K562 (cell line): Measurements from ENCODE around the gene SETD7. TPM values are rescaled to one million over a fixed set of nuclear protein-coding genes. Genes with fewer than 3 reads are reported as not detected.
A peak's percentile ranks its signal among the peaks of the same experiment; 100 is the strongest.

Source experiments
- CHCHD3 ChIP-seq: fragments of 250-450 bp; sonication (Bioruptor Pico); IDR thresholded peaks from 2 replicates; pipeline ENCODE4 v2.1.2; 2022; ENCODE audit warnings: mild to moderate bottlenecking
- CHD1 ChIP-seq: fragments of 200-600 bp; sonication (generic); IDR thresholded peaks from one replicate; pipeline ENCODE4 v1.6.1; 2012; ENCODE audit warnings: mild to moderate bottlenecking, moderate library complexity, low read length, inconsistent platforms
- CREB3L1 ChIP-seq: fragments of 450-650 bp; IDR thresholded peaks from 2 replicates; pipeline ENCODE4 v1.6.1; 2014; ENCODE audit warnings: low read depth, mild to moderate bottlenecking, moderate library complexity, borderline replicate concordance
- ELF1 ChIP-seq: fragments of 200-800 bp; sonication (Bioruptor generic); IDR thresholded peaks from 2 replicates; pipeline ENCODE4 v1.6.1; 2016; ENCODE audit warnings: missing genetic modification characterization, missing compliant biosample characterization
- MAFG ChIP-seq: fragments of 450-650 bp; conservative IDR thresholded peaks from 2 replicates; pipeline ENCODE4 v1.6.1; 2016; ENCODE audit warnings: missing genetic modification characterization, missing compliant biosample characterization
- PKNOX1 ChIP-seq: fragments of 450-650 bp; IDR thresholded peaks from 2 replicates; pipeline ENCODE4 v1.6.1; 2016
- REST ChIP-seq, 2 experiments: fragments of 450-650 bp; formaldehyde crosslinking in 1 of 2; IDR thresholded peaks; 2 replicates each; pipeline versions ENCODE4 v1.4.0 to v1.6.1; 2014 to 2020; ENCODE audit warnings: mild to moderate bottlenecking in 2 of 2, borderline replicate concordance in 1 of 2, low read depth in 1 of 2
- TEAD1 ChIP-seq, 2 experiments: fragments of 450-650 bp in 1 of 2; sonication (generic) in 1 of 2; formaldehyde crosslinking; IDR thresholded peaks; 2 replicates each; pipeline versions ENCODE4 v1.4.0 to v1.8.0; 2020 to 2022; ENCODE audit warnings: mild to moderate bottlenecking in 2 of 2, missing genetic modification reagents in 1 of 2
- polyA plus RNA-seq, 8 experiments: library from polyadenylated mRNA; depleted of rRNA in 4 of 8; stranded (reverse) in 5 of 8; unstranded in 3 of 8; fragments of >200 nt; fragmentation: Nextera tagmentation in 2 of 8; fragmentation: Illumina TruSeq in 1 of 8; extraction: Ambion mirVana in 2 of 8; extraction: Trizol in 1 of 8; gene quantifications; 2 replicates each; pipeline versions ENCODE4 v1.2.1 to v1.2.3, GENCODE V29; 2011 to 2014; ENCODE audit warnings: inconsistent platforms in 1 of 8, missing spikeins in 1 of 8
- total RNA-seq, 7 experiments: library from RNA; depleted of rRNA in 6 of 7; stranded (reverse); fragments of >200 nt in 6 of 7; fragmentation: Illumina TruSeq in 2 of 7; extraction: Trizol in 2 of 7; gene quantifications; 2 replicates each; pipeline versions ENCODE4 v1.2.1 to v1.2.3, GENCODE V29; 2011 to 2021; ENCODE audit warnings: low replicate concordance in 1 of 7
- TF ChIP-seq, protein P1 (sequence below), 2 experiments: fragments of 450-650 bp; IDR thresholded peaks; 2 replicates each; pipeline ENCODE4 v1.6.1; 2016
- TF ChIP-seq, protein P2 (sequence below): fragments of 250-450 bp; sonication (Bioruptor Pico); IDR thresholded peaks from 2 replicates; pipeline ENCODE4 v1.5.0; 2020; ENCODE audit warnings: mild to moderate bottlenecking, borderline replicate concordance
- TF ChIP-seq, protein P3 (sequence below): fragments of 450-650 bp; conservative IDR thresholded peaks from 2 replicates; pipeline ENCODE4 v1.6.1; 2016; ENCODE audit warnings: missing genetic modification characterization, low read depth, mild to moderate bottlenecking, missing compliant biosample characterization, moderate library complexity

The SETD7 gene
- total and polyA plus RNA-seq, 9 of the 15 experiments (the other 6 are each of a cell fraction or from before 2014, with no cell fraction given), result 0.37 to 2.4 (median 1.7) TPM

DNA sequence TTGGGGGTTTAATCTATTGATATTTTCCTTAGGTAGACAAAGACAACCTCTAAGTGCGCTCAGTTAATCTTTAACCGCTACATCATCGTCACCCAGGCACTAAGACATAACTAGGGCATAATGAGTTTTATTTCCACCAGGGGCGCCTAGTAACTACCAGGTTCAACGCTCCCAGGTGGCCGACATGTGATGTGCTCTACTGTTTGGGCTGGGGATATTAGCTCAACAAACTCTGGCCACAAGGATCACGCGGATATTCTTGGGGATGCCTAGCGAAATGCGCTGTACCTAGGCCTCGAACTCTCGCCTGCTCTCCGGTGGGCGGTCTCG lies 103.0 kb downstream of the SETD7 start (continued):
- TF ChIP-seq REST (IDR thresholded peaks at IDR 0.05; ENCODE audit: borderline replicate concordance), result peak; percentile 43; the same call in 1 of the 2 replicates
- no peak for TF ChIP-seq REST (CRISPR knock-in tag; IDR thresholded peaks at IDR 0.05; ENCODE audit: low read depth)
- 0 out of 2 replicates have a peak, but pooled peaks have one; percentile 29 for TF ChIP-seq ELF1
- TF ChIP-seq PKNOX1, result no peak
- TF ChIP-seq, protein P1, sequence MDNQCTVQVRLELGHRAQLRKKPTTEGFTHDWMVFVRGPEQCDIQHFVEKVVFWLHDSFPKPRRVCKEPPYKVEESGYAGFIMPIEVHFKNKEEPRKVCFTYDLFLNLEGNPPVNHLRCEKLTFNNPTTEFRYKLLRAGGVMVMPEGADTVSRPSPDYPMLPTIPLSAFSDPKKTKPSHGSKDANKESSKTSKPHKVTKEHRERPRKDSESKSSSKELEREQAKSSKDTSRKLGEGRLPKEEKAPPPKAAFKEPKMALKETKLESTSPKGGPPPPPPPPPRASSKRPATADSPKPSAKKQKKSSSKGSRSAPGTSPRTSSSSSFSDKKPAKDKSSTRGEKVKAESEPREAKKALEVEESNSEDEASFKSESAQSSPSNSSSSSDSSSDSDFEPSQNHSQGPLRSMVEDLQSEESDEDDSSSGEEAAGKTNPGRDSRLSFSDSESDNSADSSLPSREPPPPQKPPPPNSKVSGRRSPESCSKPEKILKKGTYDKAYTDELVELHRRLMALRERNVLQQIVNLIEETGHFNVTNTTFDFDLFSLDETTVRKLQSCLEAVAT (IDR thresholded peaks at IDR 0.05), result peak; percentile 63 to 95; a peak in 3 of 4 replicates
- TF ChIP-seq, protein P2, sequence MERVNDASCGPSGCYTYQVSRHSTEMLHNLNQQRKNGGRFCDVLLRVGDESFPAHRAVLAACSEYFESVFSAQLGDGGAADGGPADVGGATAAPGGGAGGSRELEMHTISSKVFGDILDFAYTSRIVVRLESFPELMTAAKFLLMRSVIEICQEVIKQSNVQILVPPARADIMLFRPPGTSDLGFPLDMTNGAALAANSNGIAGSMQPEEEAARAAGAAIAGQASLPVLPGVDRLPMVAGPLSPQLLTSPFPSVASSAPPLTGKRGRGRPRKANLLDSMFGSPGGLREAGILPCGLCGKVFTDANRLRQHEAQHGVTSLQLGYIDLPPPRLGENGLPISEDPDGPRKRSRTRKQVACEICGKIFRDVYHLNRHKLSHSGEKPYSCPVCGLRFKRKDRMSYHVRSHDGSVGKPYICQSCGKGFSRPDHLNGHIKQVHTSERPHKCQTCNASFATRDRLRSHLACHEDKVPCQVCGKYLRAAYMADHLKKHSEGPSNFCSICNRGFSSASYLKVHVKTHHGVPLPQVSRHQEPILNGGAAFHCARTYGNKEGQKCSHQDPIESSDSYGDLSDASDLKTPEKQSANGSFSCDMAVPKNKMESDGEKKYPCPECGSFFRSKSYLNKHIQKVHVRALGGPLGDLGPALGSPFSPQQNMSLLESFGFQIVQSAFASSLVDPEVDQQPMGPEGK (CRISPR knock-in tag), result 0 out of 2 replicates have a peak, but pooled peaks have one; percentile 54
- TF ChIP-seq TEAD1 (CRISPR knock-in tag; IDR thresholded peaks at IDR 0.05), result peak in 1 of 2 experiments; percentile 91; a peak in 1 of 4 replicates
- TF ChIP-seq CREB3L1, result no peak
- TF ChIP-seq CHCHD3 (CRISPR knock-in tag), result no peak
- TF ChIP-seq CHD1, result peak; percentile 79
- 0 out of 2 replicates have a peak, but pooled peaks have one; percentile 3 for TF ChIP-seq MAFG (tag)
- TF ChIP-seq, protein P3, sequence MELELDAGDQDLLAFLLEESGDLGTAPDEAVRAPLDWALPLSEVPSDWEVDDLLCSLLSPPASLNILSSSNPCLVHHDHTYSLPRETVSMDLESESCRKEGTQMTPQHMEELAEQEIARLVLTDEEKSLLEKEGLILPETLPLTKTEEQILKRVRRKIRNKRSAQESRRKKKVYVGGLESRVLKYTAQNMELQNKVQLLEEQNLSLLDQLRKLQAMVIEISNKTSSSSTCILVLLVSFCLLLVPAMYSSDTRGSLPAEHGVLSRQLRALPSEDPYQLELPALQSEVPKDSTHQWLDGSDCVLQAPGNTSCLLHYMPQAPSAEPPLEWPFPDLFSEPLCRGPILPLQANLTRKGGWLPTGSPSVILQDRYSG (tag), result no peak
